HepG2 (cell line): ENCODE results near the gene CLIP2. TPM values are rescaled to one million over a fixed set of nuclear protein-coding genes. Genes with fewer than 3 reads are reported as not detected.

Experiments
- DRAP1 ChIP-seq: IDR thresholded peaks from 2 replicates; pipeline ENCODE4 v1.6.1; 2016; ENCODE audit warnings: missing genetic modification reagents, missing compliant biosample characterization
- E2F1 ChIP-seq: sonication (generic); formaldehyde crosslinking; IDR thresholded peaks from 2 replicates; pipeline ENCODE4 v1.5.0; 2020; ENCODE audit warnings: missing genetic modification reagents
- ELF1 ChIP-seq: sonication (generic); formaldehyde crosslinking; IDR thresholded peaks from 2 replicates; pipeline ENCODE4 v1.4.0; 2020; ENCODE audit warnings: missing genetic modification reagents
- FOXM1 ChIP-seq: sonication (generic); formaldehyde crosslinking; IDR thresholded peaks from 2 replicates; pipeline ENCODE4 v1.5.0; 2020; ENCODE audit warnings: missing genetic modification reagents
- HOXA9 ChIP-seq: sonication (generic); formaldehyde crosslinking; IDR thresholded peaks from 2 replicates; pipeline ENCODE4 v1.8.1; 2022; ENCODE audit warnings: missing genetic modification reagents, mild to moderate bottlenecking, moderate library complexity, borderline replicate concordance
- LBX2 ChIP-seq: sonication (generic); formaldehyde crosslinking; IDR thresholded peaks from 2 replicates; pipeline ENCODE4 v1.5.0; 2020; ENCODE audit warnings: missing genetic modification reagents, mild to moderate bottlenecking, borderline replicate concordance
- MEF2D ChIP-seq: sonication (generic); formaldehyde crosslinking; IDR thresholded peaks from 2 replicates; pipeline ENCODE4 v1.5.1; 2020; ENCODE audit warnings: mild to moderate bottlenecking, missing genetic modification reagents
- MIER2 ChIP-seq: IDR thresholded peaks from 2 replicates; pipeline ENCODE4 v1.6.1; 2016; ENCODE audit warnings: missing biosample characterization, missing genetic modification reagents
- MIXL1 ChIP-seq: IDR thresholded peaks from 2 replicates; pipeline ENCODE4 v1.6.1; 2016
- NFE2L2 ChIP-seq: fragments of 150-350 bp; IDR thresholded peaks from 2 replicates; pipeline ENCODE4 v1.6.1; 2014; ENCODE audit warnings: low read length
- NFKBIZ ChIP-seq: IDR thresholded peaks from 2 replicates; pipeline ENCODE4 v1.6.1; 2018; ENCODE audit warnings: missing genetic modification reagents, missing compliant biosample characterization
- NFYC ChIP-seq: IDR thresholded peaks from 2 replicates; pipeline ENCODE4 v1.6.1; 2016; ENCODE audit warnings: missing genetic modification reagents, missing compliant biosample characterization
- PAF1 ChIP-seq: IDR thresholded peaks from 2 replicates; pipeline ENCODE4 v1.6.1; 2016; ENCODE audit warnings: missing genetic modification reagents, missing compliant biosample characterization
- POLR2G ChIP-seq: fragments of 200-400 bp; formaldehyde crosslinking; IDR thresholded peaks from 2 replicates; pipeline ENCODE4 v1.6.1; 2018; ENCODE audit warnings: mild to moderate bottlenecking, low read depth, low read length, moderate library complexity
- TEAD3 ChIP-seq: optimal IDR thresholded peaks from 2 replicates; pipeline ENCODE3; 2016; ENCODE audit warnings: borderline replicate concordance
- ZC3H4 ChIP-seq: sonication (generic); formaldehyde crosslinking; IDR thresholded peaks from 2 replicates; pipeline ENCODE4 v1.4.0; 2020; ENCODE audit warnings: missing genetic modification reagents, borderline replicate concordance
- ZNF121 ChIP-seq: sonication (generic); formaldehyde crosslinking; IDR thresholded peaks from 2 replicates; pipeline ENCODE4 v1.5.0; 2020; ENCODE audit warnings: mild to moderate bottlenecking, missing genetic modification reagents
- ZNF138 ChIP-seq: sonication (generic); formaldehyde crosslinking; IDR thresholded peaks from 2 replicates; pipeline ENCODE4 v1.5.0; 2020; ENCODE audit warnings: mild to moderate bottlenecking, low read depth, missing genetic modification reagents
- ZNF292 ChIP-seq: sonication (generic); formaldehyde crosslinking; IDR thresholded peaks from 2 replicates; pipeline ENCODE4 v1.8.1; 2022; ENCODE audit warnings: mild to moderate bottlenecking, low read depth, missing genetic modification reagents, borderline replicate concordance
- ZNF431 ChIP-seq: sonication (generic); formaldehyde crosslinking; IDR thresholded peaks from 2 replicates; pipeline ENCODE4 v1.9.0; 2022; ENCODE audit warnings: missing genetic modification reagents, low read depth, mild to moderate bottlenecking, borderline replicate concordance
- ZNF546 ChIP-seq: sonication (generic); formaldehyde crosslinking; conservative IDR thresholded peaks from 2 replicates; pipeline ENCODE4 v1.8.1; 2023; ENCODE audit warnings: mild to moderate bottlenecking, missing genetic modification reagents
- ZNF558 ChIP-seq: sonication (generic); formaldehyde crosslinking; IDR thresholded peaks from 2 replicates; pipeline ENCODE4 v1.9.0; 2022; ENCODE audit warnings: mild to moderate bottlenecking, missing genetic modification reagents, borderline replicate concordance
- ZNF629 ChIP-seq: sonication (generic); formaldehyde crosslinking; conservative IDR thresholded peaks from 2 replicates; pipeline ENCODE4 v1.5.0; 2020; ENCODE audit warnings: missing genetic modification reagents
- ZNF75D ChIP-seq: sonication (generic); formaldehyde crosslinking; IDR thresholded peaks from 2 replicates; pipeline ENCODE4 v1.8.1; 2023; ENCODE audit warnings: missing genetic modification reagents, mild to moderate bottlenecking, borderline replicate concordance
- ZNF788 ChIP-seq: sonication (generic); formaldehyde crosslinking; IDR thresholded peaks from 2 replicates; pipeline ENCODE4 v1.5.0; 2020; ENCODE audit warnings: mild to moderate bottlenecking, missing genetic modification reagents, borderline replicate concordance
- polyA plus RNA-seq, 8 experiments: library from polyadenylated mRNA; depleted of rRNA in 3 of 8; stranded (reverse) in 7 of 8; unstranded in 1 of 8; fragments of >200 nt; fragmentation: Illumina TruSeq in 4 of 8; extraction: Trizol in 4 of 8; gene quantifications; 2 replicates each; pipeline versions ENCODE4 v1.2.1 to v1.2.3, GENCODE V29; 2011 to 2016; ENCODE audit warnings: low read depth in 4 of 8, missing spikeins in 1 of 8, mixed read lengths in 1 of 8; ENCODE audit not compliant: insufficient read depth in 1 of 8
- total RNA-seq, 5 experiments: library from RNA; depleted of rRNA; stranded (reverse); fragments of >200 nt; fragmentation: Illumina TruSeq; extraction: Trizol; gene quantifications; 2 replicates each; pipeline ENCODE4 v1.2.3, GENCODE V29; 2016; ENCODE audit warnings: low read depth in 1 of 5
- TF ChIP-seq, protein P1 (sequence below): sonication (generic); formaldehyde crosslinking; IDR thresholded peaks from 2 replicates; pipeline ENCODE4 v1.4.0; 2020; ENCODE audit warnings: missing genetic modification reagents

CLIP2 gene
- total and polyA plus RNA-seq, 2 of the 13 experiments (the other 11 are each of a cell fraction or from before 2014, with no cell fraction given), result 6.5 to 17.4 TPM

DNA sequence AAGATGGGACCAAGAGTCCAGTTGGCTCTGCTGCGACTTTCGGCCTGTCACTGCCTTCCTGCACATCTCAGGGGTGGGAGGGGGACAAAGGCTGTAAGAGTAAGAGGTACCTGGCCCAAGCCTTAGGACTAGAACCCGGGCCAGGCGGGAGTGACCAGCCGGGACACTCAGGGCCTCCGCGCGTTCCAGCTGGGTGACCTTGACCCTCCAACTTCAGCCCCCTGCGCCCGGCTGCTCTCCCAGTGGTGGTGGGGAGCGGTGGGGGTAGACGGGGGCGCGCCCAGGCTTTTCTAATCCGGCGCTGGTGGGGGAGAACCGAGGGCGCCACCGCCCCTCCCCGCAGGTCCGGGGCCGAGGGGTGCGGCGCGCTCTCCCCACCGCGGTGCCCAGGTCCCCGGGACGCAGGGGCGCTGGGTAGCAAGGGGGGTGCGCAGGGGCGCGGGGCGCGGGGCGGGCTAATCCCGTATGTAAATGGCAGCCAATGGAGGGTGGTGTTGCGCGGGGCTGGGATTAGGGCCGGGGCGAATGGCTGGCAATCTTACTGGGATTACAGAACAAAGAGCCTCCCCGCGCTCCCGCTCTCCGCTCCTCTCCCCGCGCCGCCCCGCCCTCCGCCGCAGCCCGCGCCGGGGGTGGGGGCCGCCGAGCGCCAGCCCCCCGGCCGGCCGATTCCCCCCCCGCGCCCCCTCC, 164.3 kb downstream of the CLIP2 start, which contains the start of gene GTF2IRD1 (continued):
- TF ChIP-seq HOXA9 (CRISPR knock-in tag), result no peak
- no peak for TF ChIP-seq ZNF292 (CRISPR knock-in tag)
- TF ChIP-seq, protein P1, sequence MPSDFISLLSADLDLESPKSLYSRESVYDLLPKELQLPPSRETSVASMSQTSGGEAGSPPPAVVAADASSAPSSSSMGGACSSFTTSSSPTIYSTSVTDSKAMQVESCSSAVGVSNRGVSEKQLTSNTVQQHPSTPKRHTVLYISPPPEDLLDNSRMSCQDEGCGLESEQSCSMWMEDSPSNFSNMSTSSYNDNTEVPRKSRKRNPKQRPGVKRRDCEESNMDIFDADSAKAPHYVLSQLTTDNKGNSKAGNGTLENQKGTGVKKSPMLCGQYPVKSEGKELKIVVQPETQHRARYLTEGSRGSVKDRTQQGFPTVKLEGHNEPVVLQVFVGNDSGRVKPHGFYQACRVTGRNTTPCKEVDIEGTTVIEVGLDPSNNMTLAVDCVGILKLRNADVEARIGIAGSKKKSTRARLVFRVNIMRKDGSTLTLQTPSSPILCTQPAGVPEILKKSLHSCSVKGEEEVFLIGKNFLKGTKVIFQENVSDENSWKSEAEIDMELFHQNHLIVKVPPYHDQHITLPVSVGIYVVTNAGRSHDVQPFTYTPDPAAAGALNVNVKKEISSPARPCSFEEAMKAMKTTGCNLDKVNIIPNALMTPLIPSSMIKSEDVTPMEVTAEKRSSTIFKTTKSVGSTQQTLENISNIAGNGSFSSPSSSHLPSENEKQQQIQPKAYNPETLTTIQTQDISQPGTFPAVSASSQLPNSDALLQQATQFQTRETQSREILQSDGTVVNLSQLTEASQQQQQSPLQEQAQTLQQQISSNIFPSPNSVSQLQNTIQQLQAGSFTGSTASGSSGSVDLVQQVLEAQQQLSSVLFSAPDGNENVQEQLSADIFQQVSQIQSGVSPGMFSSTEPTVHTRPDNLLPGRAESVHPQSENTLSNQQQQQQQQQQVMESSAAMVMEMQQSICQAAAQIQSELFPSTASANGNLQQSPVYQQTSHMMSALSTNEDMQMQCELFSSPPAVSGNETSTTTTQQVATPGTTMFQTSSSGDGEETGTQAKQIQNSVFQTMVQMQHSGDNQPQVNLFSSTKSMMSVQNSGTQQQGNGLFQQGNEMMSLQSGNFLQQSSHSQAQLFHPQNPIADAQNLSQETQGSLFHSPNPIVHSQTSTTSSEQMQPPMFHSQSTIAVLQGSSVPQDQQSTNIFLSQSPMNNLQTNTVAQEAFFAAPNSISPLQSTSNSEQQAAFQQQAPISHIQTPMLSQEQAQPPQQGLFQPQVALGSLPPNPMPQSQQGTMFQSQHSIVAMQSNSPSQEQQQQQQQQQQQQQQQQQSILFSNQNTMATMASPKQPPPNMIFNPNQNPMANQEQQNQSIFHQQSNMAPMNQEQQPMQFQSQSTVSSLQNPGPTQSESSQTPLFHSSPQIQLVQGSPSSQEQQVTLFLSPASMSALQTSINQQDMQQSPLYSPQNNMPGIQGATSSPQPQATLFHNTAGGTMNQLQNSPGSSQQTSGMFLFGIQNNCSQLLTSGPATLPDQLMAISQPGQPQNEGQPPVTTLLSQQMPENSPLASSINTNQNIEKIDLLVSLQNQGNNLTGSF (CRISPR knock-in tag), result no peak
- no peak for TF ChIP-seq DRAP1 (CRISPR knock-in tag)
- no peak for TF ChIP-seq MIXL1
- peak; percentile 45; the same call in 1 of the 2 replicates for TF ChIP-seq ZNF788
- no peak for TF ChIP-seq E2F1 (CRISPR knock-in tag)
- TF ChIP-seq ZNF75D, result no peak
- TF ChIP-seq NFKBIZ (CRISPR knock-in tag), result no peak
- no peak for TF ChIP-seq ZNF629 (CRISPR knock-in tag)
- TF ChIP-seq POLR2G, result peak; percentile 67
- no peak for TF ChIP-seq ZNF546 (CRISPR knock-in tag)
- TF ChIP-seq LBX2, result no peak
- TF ChIP-seq FOXM1 (CRISPR knock-in tag), result no peak
- no peak for TF ChIP-seq ZNF121
- TF ChIP-seq ELF1 (CRISPR knock-in tag), result no peak
- no peak for TF ChIP-seq ZC3H4 (CRISPR knock-in tag)
- no peak for TF ChIP-seq MIER2 (CRISPR knock-in tag)
- TF ChIP-seq ZNF431 (CRISPR knock-in tag), result no peak
- no peak for TF ChIP-seq TEAD3 (CRISPR knock-in tag)
- TF ChIP-seq ZNF558 (CRISPR knock-in tag), result no peak
- TF ChIP-seq PAF1 (CRISPR knock-in tag), result no peak
- TF ChIP-seq ZNF138 (CRISPR knock-in tag), result no peak
- TF ChIP-seq NFE2L2, result no peak
- TF ChIP-seq MEF2D (CRISPR knock-in tag), result no peak
- peak; percentile 80 for TF ChIP-seq NFYC (CRISPR knock-in tag)
